Prostate gland (tissue), 2 donors: ENCODE measurements around the gene KCNIP3. TPM values are rescaled to one million over a fixed set of nuclear protein-coding genes. Genes with fewer than 3 reads are reported as not detected.

Experiments used
- DNase-seq: peaks from one replicate; pipeline ENCODE4 v3.0.0-alpha.2; 2019; ENCODE audit warnings: low spot score
- H3K27ac ChIP-seq, 2 donors: fragments of 200-600 bp; sonication (generic); 2 replicates each; pipeline ENCODE4 v1.5.1; 2017 to 2019
- H3K27me3 ChIP-seq: fragments of 200-600 bp; sonication (generic); replicated peaks from 2 replicates; pipeline ENCODE4 v1.5.1; 2019; ENCODE audit not compliant: insufficient read depth
- H3K36me3 ChIP-seq, 2 donors: fragments of 200-600 bp; sonication (generic); 1 replicate in 1 of 2; 2 replicates in 1 of 2; pipeline versions ENCODE4 v1.5.1 to v1.8.1; 2017 to 2019
- H3K4me1 ChIP-seq: fragments of 200-600 bp; sonication (generic); replicated peaks from 2 replicates; pipeline ENCODE4 v1.5.1; 2019
- H3K4me3 ChIP-seq, 2 donors: fragments of 200-600 bp; sonication (generic); 2 replicates each; pipeline ENCODE4 v1.5.1; 2017 to 2019
- H3K9me3 ChIP-seq: fragments of 200-600 bp; sonication (generic); 2 replicates; pipeline ENCODE4 v1.5.1; 2017
- CTCF ChIP-seq, 4 experiments: fragments of 200-600 bp in 2 of 4; fragments of 450-650 bp in 2 of 4; sonication (generic) in 2 of 4; IDR thresholded peaks; 1 replicate in 3 of 4; 2 replicates in 1 of 4; pipeline ENCODE4 v1.5.1; 2016 to 2019; ENCODE audit warnings: antibody characterized with exemption in 4 of 4, mild to moderate bottlenecking in 2 of 4, moderate library complexity in 2 of 4
- POLR2A ChIP-seq: fragments of 450-650 bp; IDR thresholded peaks from one replicate; pipeline ENCODE4 v1.6.1; 2016; ENCODE audit warnings: antibody characterized with exemption, mild to moderate bottlenecking
- POLR2AphosphoS5 ChIP-seq: sonication (generic); formaldehyde crosslinking; IDR thresholded peaks from one replicate; pipeline ENCODE4 v1.6.1; 2017; ENCODE audit warnings: antibody characterized with exemption
- WGBS: methylation state at CpG from one replicate; pipeline ENCODE4 v1.1.5; 2018; 5-methylcytosine and 5-hydroxymethylcytosine counted together
- intact Hi-C: fragments of 100-400 bp; cut with DNase I; formaldehyde crosslinking; loops from one replicate; pipeline ENCODE4 v1.14.2; 2022
- total RNA-seq, 2 donors: library from RNA; depleted of rRNA; stranded (reverse); fragments of >200 nt; gene quantifications; one replicate each; pipeline ENCODE4 v1.1.0, GENCODE V29; 2016

KCNIP3 gene
- total RNA-seq, 2 donors from 2014 or later: 5.1 to 63.8 TPM

- Histone ChIP-seq H3K4me1 (peaks cover 2% of the 10 kb centered on the region), H3K36me3 (no peaks in the 10 kb centered on the region), H3K4me3 (peak overlapping the region; percentile 44 to 57), H3K9me3 (no peaks in the 10 kb centered on the region), H3K27me3 (no peaks in the 10 kb centered on the region), H3K27ac (peak overlapping the region; percentile 60 to 77)
- no peak for TF ChIP-seq CTCF (IDR thresholded peaks at IDR 0.05)
- no peak for TF ChIP-seq POLR2AphosphoS5
- no peak for TF ChIP-seq POLR2A
- under 1% methylated on average over 46 of the region's 88 CpGs for WGBS
- peak; percentile 49 for DNase-seq
- intact Hi-C loops: loop anchor here (5.0 to 10.0 kb wide), 4 partner anchors 41 to 381 kb away; partner anchors contain the start of genes FAHD2A and ZNF892
These were observed 49.1 kb downstream of the KCNIP3 start for GRCh38 chr2:95346231-95346737.

DNA sequence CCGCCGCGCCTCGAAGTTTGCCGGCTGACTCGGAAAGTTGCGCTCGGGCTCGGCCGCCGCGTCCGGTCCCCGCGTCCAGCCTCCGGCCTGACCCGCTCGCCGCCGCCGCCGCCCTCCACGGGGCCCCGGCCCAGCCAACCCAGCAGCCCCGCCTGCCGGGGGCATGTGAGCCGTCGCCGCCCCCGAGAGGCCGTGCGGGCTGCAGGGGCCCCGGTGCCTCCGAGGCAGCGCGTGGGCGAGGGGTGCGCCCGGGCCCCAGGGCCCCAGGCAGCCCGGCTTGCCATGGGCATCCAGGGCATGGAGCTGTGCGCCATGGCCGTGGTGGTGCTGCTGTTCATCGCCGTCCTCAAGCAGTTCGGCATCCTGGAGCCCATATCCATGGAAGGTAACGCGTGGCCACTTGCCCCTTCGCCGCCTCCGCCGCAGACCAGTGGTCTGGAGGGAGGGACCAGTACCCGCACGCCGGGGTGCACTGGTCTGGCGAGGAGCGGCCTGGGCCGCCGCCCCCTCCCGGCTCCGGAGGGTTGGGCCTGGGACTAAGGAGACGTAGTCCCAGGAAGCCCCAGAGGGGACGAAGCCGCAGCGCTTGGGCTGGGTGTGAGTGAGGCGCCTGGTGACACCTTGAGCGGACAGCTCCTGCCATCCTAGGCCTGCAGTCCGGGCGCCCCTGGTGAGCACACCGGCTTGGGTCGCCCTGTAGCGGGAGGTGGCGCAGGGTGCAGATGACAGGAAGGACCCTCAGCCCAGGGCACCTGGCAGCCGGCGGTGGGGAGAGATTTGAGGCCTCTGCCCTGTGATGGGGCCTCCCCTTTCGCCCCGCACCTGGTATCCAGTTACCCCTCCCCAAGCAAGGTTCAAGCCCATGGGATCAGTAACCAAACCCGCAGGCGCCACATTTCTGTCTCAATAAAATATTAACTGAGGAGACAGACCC, 49.9 kb downstream of the KCNIP3 start:
- Histone ChIP-seq H3K27ac (no peak overlapping the region), H3K4me1 (peaks cover 2% of the 10 kb centered on the region), H3K9me3 (no peaks in the 10 kb centered on the region), H3K27me3 (no peaks in the 10 kb centered on the region), H3K4me3 (peak overlapping the region; percentile 39 to 44), H3K36me3 (no peaks in the 10 kb centered on the region)
- TF ChIP-seq POLR2AphosphoS5 (no peak), CTCF (IDR thresholded peaks at IDR 0.05) (peak in 1 of 4 experiments; percentile 20)
- WGBS: 23% methylated on average over 58 of the region's 78 CpGs
- no peak for DNase-seq
- intact Hi-C loops: loop anchor here (5.0 to 10.0 kb wide), 4 partner anchors 40 to 380 kb away; partner anchors contain the start of genes FAHD2A and ZNF892

DNA sequence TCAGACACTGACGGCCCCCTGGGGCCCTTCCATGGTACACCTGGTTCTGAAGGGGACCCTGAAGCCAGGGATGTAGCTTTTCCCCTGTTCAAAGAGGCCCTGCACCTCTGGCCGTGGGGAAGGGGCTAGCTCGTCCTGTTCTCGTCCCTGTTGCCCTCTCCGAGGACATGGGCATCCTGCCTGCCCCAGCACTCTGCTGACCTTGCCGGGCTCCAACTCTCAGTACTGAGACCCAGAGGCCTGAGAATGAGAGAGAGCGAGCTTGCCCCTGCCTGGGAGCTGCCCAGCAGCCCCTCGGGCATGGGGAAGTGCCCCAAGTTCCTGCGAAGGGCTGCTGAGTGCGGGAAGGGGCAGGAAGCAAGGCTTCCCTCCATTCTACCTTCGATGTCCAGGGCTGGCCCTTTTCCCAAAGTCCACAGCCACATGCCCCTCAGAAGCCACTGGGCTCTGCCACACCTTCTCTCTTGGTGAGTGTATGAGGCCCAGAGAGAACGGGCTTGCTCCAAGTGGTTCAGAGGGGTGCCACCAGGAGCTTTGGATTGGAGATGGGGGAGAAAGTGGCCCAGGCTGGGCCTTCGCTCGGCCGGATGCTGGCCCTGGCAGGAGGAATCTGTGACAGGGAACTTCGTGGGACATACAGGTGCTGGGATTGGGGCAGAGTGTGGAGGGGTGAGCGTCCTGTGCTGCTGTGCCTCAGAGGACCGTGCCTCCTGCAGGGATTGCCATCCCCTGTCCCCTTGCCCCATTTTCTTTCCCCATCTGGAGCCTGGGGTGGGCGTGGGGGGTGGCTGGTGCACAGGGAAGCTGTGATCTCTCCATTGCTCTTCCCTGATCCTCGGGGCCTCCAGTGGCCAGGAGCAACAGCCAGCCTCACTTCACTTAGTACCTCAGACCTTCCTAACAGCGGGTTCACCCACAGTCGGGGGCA, 50.8 kb downstream of the KCNIP3 start:
- no peaks in the 10 kb centered on the region for H3K9me3 ChIP-seq
- peaks cover 2% of the 10 kb centered on the region for H3K4me1 ChIP-seq
- H3K4me3 ChIP-seq: no peak overlapping the region
- no peaks in the 10 kb centered on the region for H3K27me3 ChIP-seq
- DNase-seq: no peak
- intact Hi-C loops: loop anchor here (5.0 to 10.0 kb wide), 4 partner anchors 39 to 379 kb away; partner anchors contain the start of genes FAHD2A and ZNF892
- WGBS: 85% methylated on average over 22 of the region's 22 CpGs
- no peak overlapping the region for H3K27ac ChIP-seq
- no peaks in the 10 kb centered on the region for H3K36me3 ChIP-seq
- no peak for TF ChIP-seq POLR2AphosphoS5
- TF ChIP-seq POLR2A: no peak
- TF ChIP-seq CTCF (IDR thresholded peaks at IDR 0.05): no peak

DNA sequence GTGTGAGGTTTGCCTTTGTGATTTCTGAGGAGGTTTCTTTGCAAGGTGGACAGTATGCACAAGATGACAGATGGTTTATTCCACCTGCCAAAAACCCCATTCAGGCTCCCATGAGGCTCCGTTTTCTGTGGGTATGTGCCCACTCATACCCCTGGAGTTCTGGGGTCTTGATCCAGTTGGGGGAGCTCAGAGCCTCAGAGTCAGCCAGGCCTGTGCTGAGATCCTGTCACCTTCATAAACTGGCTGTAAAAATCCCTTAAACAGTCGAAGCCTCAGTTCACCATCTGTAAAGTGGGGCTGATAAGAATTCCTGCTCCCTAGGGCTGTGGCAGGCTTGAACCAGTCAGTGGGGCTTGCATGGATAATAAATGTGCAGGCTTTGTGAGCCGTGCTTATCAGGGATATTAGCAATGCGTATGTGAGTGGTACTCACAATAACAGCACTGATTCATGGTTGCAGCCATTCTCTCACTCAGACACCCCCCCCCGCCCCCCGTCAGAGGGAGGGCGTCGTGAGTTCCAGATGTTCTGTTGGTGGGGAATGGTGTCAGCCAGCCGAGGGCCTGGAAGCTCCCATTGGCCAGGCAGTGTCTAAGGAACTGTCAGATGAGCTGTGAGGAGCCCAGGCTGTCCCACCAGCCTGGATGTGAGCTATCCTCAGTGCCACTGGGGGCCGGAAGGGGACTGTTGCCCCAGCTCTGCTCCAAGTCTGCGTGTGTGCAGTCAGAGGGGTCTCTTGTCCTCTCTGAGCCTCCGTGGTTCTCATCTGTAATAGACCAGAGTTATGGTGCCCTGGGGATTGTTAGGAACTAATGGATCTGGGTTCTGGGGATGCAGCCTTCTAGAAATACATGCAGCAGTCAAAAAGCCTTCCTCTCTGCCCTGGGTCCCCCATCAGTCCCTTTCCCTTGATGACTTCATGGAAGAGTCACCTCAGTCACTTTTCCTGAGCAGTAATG, 51.7 kb downstream of the KCNIP3 start:
- H3K27me3 ChIP-seq: no peaks in the 10 kb centered on the region
- TF ChIP-seq POLR2AphosphoS5 (no peak), CTCF (IDR thresholded peaks at IDR 0.05) (no peak), POLR2A (no peak)
- WGBS: 66% methylated on average over 12 of the region's 12 CpGs
- no peaks in the 10 kb centered on the region for H3K9me3 ChIP-seq
- H3K4me1 ChIP-seq: peaks cover 2% of the 10 kb centered on the region
- no peak overlapping the region for H3K4me3 ChIP-seq
- intact Hi-C loops: loop anchor here (5.0 to 10.0 kb wide), 4 partner anchors 38 to 378 kb away; partner anchors contain the start of genes FAHD2A and ZNF892
- DNase-seq: no peak
- H3K27ac ChIP-seq: no peak overlapping the region
- no peaks in the 10 kb centered on the region for H3K36me3 ChIP-seq
